Measurements from ENCODE around the gene HTR6. TPM values are rescaled to one million over a fixed set of nuclear protein-coding genes. Genes with fewer than 3 reads are reported as not detected.

Gene HTR6
- total RNA-seq, 1 donor from 2014 or later = not detected

GRCh38 chr1:19619697-19620384 is 44.8 kb upstream of the HTR6 start:
- Histone ChIP-seq H3K27me3 (ENCODE audit: low read depth) (no peaks in the 10 kb centered on the region), H3K36me3 (peaks cover 27% of the 10 kb centered on the region), H3K9me3 (no peaks in the 10 kb centered on the region), H3K4me1 (no peaks in the 10 kb centered on the region), H3K27ac (no peak overlapping the region), H3K4me3 (no peak overlapping the region)
- no peak for TF ChIP-seq CTCF (IDR thresholded peaks at IDR 0.05)
- DNase-seq (no peak), ATAC-seq (no peak)
- intact Hi-C loops (cut with DNase I) = no loop called here

- intact Hi-C loops (cut with DNase I) = no loop called here
- no peaks in the 10 kb centered on the region for H3K4me1 ChIP-seq
- no peak for ATAC-seq
Measured at GRCh38 chr1:19620786-19621185, 43.9 kb upstream of the HTR6 start.

GRCh38 chr1:19621274-19621950 is 43.3 kb upstream of the HTR6 start:
- H3K9me3 ChIP-seq = no peaks in the 10 kb centered on the region
- peaks cover 31% of the 10 kb centered on the region for H3K36me3 ChIP-seq
- no peaks in the 10 kb centered on the region for H3K27me3 ChIP-seq (ENCODE audit: low read depth)
- H3K4me1 ChIP-seq = no peaks in the 10 kb centered on the region
- H3K27ac ChIP-seq = no peak overlapping the region
- intact Hi-C loops (cut with DNase I) = no loop called here
- TF ChIP-seq CTCF (IDR thresholded peaks at IDR 0.05) = no peak
- DNase-seq (no peak), ATAC-seq (no peak)
- H3K4me3 ChIP-seq = no peak overlapping the region

More at GRCh38 chr1:19620786-19621185, 43.9 kb upstream of the HTR6 start:
- Histone ChIP-seq H3K36me3 (peaks cover 31% of the 10 kb centered on the region), H3K4me3 (no peak overlapping the region), H3K27me3 (ENCODE audit: low read depth) (no peaks in the 10 kb centered on the region), H3K9me3 (no peaks in the 10 kb centered on the region), H3K27ac (no peak overlapping the region)
- no peak for TF ChIP-seq CTCF (IDR thresholded peaks at IDR 0.05)
- DNase-seq = no peak

GRCh38 chr1:19622204-19622603 is 42.5 kb upstream of the HTR6 start:
- Histone ChIP-seq H3K9me3 (no peaks in the 10 kb centered on the region), H3K27me3 (ENCODE audit: low read depth) (no peaks in the 10 kb centered on the region), H3K36me3 (peaks cover 39% of the 10 kb centered on the region), H3K27ac (no peak overlapping the region), H3K4me1 (no peaks in the 10 kb centered on the region), H3K4me3 (no peak overlapping the region)
- intact Hi-C loops (cut with DNase I) = no loop called here
- ATAC-seq = no peak
- DNase-seq = no peak
- TF ChIP-seq CTCF (IDR thresholded peaks at IDR 0.05) = no peak

- no peak for TF ChIP-seq CTCF (IDR thresholded peaks at IDR 0.05)
- Histone ChIP-seq H3K36me3 (peaks cover 51% of the 10 kb centered on the region), H3K27ac (no peak overlapping the region), H3K4me1 (no peaks in the 10 kb centered on the region), H3K4me3 (no peak overlapping the region), H3K9me3 (no peaks in the 10 kb centered on the region), H3K27me3 (ENCODE audit: low read depth) (no peaks in the 10 kb centered on the region)
- no peak for DNase-seq
- intact Hi-C loops (cut with DNase I) = no loop called here
- no peak for ATAC-seq
Measured at GRCh38 chr1:19623523-19623922, 41.2 kb upstream of the HTR6 start.

Data from lower lobe of right lung (tissue), 2 donors.